Measurements from ENCODE around the gene ZC3H4. TPM values are rescaled to one million over a fixed set of nuclear protein-coding genes. Genes with fewer than 3 reads are reported as not detected.

The ZC3H4 gene
- total and polyA plus RNA-seq, 2 experiments from 2014 or later: 26.7 to 36.9 TPM

- H3K4me1 ChIP-seq (ENCODE audit: insufficient read depth): peaks cover 21% of the 10 kb centered on the region; the same call in 1 of the 2 replicates
- H3K27me3 Mint-ChIP-seq (ENCODE audit: insufficient read depth, low read depth, poor library complexity): peaks cover 51% of the 10 kb centered on the region
- peaks cover 42% of the 10 kb centered on the region for H3K27me3 ChIP-seq (ENCODE audit: insufficient read depth)
- H3K4me3 ChIP-seq: no peak overlapping the region
- no peaks in the 10 kb centered on the region for H3K36me3 ChIP-seq (ENCODE audit: insufficient read depth)
- no peak overlapping the region for H2AFZ ChIP-seq
- no peak overlapping the region for H3K4me3 Mint-ChIP-seq
- H3K36me3 Mint-ChIP-seq (ENCODE audit: low read depth): no peaks in the 10 kb centered on the region; the same call in 2 of the 3 replicates
- H4K20me1 ChIP-seq (replicated peaks; ENCODE audit: insufficient read depth): no peaks in the 10 kb centered on the region; the same call in 1 of the 2 replicates
- H3K4me1 Mint-ChIP-seq: peaks cover 20% of the 10 kb centered on the region
- H3K9me2 ChIP-seq (ENCODE audit: insufficient read depth): no peaks in the 10 kb centered on the region
- H3K27ac Mint-ChIP-seq: peak overlapping the region; percentile 30; the same call in 1 of the 2 replicates
- DNase-seq (ENCODE audit: low spot score) (no peak), ATAC-seq (no peak)
- TF ChIP-seq NANOG (IDR thresholded peaks at IDR 0.05; ENCODE audit: borderline replicate concordance) (no peak), CREB1 (CRISPR knock-in tag; IDR thresholded peaks at IDR 0.05; ENCODE audit: low read depth) (no peak), ZNF331 (CRISPR knock-in tag; IDR thresholded peaks at IDR 0.05; ENCODE audit: low read depth) (no peak), STAT1 (IDR thresholded peaks at IDR 0.05; ENCODE audit: unreplicated experiment) (no peak), POLR2AphosphoS5 (IDR thresholded peaks at IDR 0.05; ENCODE audit: low read depth) (no peak), REST (IDR thresholded peaks at IDR 0.05; ENCODE audit: unreplicated experiment) (no peak), EZH2 (IDR thresholded peaks at IDR 0.05; ENCODE audit: low read depth, unreplicated experiment) (no peak), ZNF114 (CRISPR knock-in tag; IDR thresholded peaks at IDR 0.05) (no peak)
- TF ChIP-seq, protein P1, sequence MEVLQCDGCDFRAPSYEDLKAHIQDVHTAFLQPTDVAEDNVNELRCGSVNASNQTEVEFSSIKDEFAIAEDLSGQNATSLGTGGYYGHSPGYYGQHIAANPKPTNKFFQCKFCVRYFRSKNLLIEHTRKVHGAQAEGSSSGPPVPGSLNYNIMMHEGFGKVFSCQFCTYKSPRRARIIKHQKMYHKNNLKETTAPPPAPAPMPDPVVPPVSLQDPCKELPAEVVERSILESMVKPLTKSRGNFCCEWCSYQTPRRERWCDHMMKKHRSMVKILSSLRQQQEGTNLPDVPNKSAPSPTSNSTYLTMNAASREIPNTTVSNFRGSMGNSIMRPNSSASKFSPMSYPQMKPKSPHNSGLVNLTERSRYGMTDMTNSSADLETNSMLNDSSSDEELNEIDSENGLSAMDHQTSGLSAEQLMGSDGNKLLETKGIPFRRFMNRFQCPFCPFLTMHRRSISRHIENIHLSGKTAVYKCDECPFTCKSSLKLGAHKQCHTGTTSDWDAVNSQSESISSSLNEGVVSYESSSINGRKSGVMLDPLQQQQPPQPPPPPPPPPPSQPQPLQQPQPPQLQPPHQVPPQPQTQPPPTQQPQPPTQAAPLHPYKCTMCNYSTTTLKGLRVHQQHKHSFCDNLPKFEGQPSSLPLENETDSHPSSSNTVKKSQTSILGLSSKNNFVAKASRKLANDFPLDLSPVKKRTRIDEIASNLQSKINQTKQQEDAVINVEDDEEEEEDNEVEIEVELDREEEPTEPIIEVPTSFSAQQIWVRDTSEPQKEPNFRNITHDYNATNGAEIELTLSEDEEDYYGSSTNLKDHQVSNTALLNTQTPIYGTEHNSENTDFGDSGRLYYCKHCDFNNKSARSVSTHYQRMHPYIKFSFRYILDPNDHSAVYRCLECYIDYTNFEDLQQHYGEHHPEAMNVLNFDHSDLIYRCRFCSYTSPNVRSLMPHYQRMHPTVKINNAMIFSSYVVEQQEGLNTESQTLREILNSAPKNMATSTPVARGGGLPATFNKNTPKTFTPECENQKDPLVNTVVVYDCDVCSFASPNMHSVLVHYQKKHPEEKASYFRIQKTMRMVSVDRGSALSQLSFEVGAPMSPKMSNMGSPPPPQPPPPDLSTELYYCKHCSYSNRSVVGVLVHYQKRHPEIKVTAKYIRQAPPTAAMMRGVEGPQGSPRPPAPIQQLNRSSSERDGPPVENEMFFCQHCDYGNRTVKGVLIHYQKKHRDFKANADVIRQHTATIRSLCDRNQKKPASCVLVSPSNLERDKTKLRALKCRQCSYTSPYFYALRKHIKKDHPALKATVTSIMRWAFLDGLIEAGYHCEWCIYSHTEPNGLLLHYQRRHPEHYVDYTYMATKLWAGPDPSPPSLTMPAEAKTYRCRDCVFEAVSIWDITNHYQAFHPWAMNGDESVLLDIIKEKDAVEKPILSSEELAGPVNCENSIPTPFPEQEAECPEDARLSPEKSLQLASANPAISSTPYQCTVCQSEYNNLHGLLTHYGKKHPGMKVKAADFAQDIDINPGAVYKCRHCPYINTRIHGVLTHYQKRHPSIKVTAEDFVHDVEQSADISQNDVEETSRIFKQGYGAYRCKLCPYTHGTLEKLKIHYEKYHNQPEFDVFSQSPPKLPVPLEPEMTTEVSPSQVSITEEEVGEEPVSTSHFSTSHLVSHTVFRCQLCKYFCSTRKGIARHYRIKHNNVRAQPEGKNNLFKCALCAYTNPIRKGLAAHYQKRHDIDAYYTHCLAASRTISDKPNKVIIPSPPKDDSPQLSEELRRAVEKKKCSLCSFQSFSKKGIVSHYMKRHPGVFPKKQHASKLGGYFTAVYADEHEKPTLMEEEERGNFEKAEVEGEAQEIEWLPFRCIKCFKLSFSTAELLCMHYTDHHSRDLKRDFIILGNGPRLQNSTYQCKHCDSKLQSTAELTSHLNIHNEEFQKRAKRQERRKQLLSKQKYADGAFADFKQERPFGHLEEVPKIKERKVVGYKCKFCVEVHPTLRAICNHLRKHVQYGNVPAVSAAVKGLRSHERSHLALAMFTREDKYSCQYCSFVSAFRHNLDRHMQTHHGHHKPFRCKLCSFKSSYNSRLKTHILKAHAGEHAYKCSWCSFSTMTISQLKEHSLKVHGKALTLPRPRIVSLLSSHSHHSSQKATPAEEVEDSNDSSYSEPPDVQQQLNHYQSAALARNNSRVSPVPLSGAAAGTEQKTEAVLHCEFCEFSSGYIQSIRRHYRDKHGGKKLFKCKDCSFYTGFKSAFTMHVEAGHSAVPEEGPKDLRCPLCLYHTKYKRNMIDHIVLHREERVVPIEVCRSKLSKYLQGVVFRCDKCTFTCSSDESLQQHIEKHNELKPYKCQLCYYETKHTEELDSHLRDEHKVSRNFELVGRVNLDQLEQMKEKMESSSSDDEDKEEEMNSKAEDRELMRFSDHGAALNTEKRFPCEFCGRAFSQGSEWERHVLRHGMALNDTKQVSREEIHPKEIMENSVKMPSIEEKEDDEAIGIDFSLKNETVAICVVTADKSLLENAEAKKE (CRISPR knock-in tag; IDR thresholded peaks at IDR 0.05): no peak
- TF ChIP-seq, protein P2, sequence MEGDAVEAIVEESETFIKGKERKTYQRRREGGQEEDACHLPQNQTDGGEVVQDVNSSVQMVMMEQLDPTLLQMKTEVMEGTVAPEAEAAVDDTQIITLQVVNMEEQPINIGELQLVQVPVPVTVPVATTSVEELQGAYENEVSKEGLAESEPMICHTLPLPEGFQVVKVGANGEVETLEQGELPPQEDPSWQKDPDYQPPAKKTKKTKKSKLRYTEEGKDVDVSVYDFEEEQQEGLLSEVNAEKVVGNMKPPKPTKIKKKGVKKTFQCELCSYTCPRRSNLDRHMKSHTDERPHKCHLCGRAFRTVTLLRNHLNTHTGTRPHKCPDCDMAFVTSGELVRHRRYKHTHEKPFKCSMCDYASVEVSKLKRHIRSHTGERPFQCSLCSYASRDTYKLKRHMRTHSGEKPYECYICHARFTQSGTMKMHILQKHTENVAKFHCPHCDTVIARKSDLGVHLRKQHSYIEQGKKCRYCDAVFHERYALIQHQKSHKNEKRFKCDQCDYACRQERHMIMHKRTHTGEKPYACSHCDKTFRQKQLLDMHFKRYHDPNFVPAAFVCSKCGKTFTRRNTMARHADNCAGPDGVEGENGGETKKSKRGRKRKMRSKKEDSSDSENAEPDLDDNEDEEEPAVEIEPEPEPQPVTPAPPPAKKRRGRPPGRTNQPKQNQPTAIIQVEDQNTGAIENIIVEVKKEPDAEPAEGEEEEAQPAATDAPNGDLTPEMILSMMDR (conservative IDR thresholded peaks at IDR 0.05; ENCODE audit: low read depth in 2 of 2): no peak
- H3F3A ChIP-seq (replicated peaks; ENCODE audit: low read depth): peaks cover 10% of the 10 kb centered on the region; the same call in 1 of the 2 replicates
- H3K4me2 ChIP-seq: no peak overlapping the region
- no peaks in the 10 kb centered on the region for H3K79me2 ChIP-seq (replicated peaks; ENCODE audit: insufficient read depth)
- H3K27ac ChIP-seq (ENCODE audit: low read depth): no peak overlapping the region
- H3K9me3 Mint-ChIP-seq: no peaks in the 10 kb centered on the region; the same call in 2 of the 3 replicates
These were observed 87.4 kb downstream of the ZC3H4 start for GRCh38 chr19:47026156-47026555.
